Measurements from ENCODE around the gene SPON1.

GRCh38 chr11:14136561-14136960 is 174.0 kb downstream of the SPON1 start:
- TF ChIP-seq EZH2 (optimal IDR thresholded peaks at IDR 0.05; ENCODE audit: low read depth, low read length) (no peak), CTCF (IDR thresholded peaks at IDR 0.05; ENCODE audit: low read length) (no peak)
